Coronary artery (tissue), 2 donors: ENCODE data around the gene CCNA2.

Experiments
- DNase-seq: peaks from one replicate; pipeline ENCODE4 v3.0.0-alpha.2; 2017; ENCODE audit warnings: low spot score
- H3K27ac ChIP-seq, 2 donors: fragments of 200-600 bp; sonication (generic); one replicate each; pipeline ENCODE4 v1.5.1; 2016 to 2019
- H3K4me3 ChIP-seq: fragments of 200-600 bp; sonication (generic); 2 replicates; pipeline ENCODE4 v1.5.1; 2016; ENCODE audit warnings: mild to moderate bottlenecking, moderate library complexity
- CTCF ChIP-seq: fragments of 200-600 bp; sonication (generic); IDR thresholded peaks from one replicate; pipeline ENCODE4 v1.5.1; 2019; ENCODE audit warnings: antibody characterized with exemption

The CCNA2 gene

GRCh38 chr4:121811122-121811521 is 12.6 kb downstream of the CCNA2 start:
- no peak for TF ChIP-seq CTCF
- Histone ChIP-seq H3K4me3 (no peak overlapping the region), H3K27ac (no peak overlapping the region)
- no peak for DNase-seq

GRCh38 chr4:121806411-121806810 is 17.3 kb downstream of the CCNA2 start:
- no peak for TF ChIP-seq CTCF
- Histone ChIP-seq H3K4me3 (no peak overlapping the region), H3K27ac (no peak overlapping the region)
- no peak for DNase-seq

- Histone ChIP-seq H3K27ac (peak overlapping the region; percentile 77 to 94), H3K4me3 (peak overlapping the region; percentile 94)
- no peak for TF ChIP-seq CTCF
- DNase-seq, result no peak
Observed at GRCh38 chr4:121801715-121802075, 22.0 kb downstream of the CCNA2 start.

GRCh38 chr4:121800961-121801714 is 22.5 kb downstream of the CCNA2 start, which contains the start of gene EXOSC9:
Gene EXOSC9 (plus strand): TSS chr4:121801323. CDS start chr4:121801425, 102 bp downstream.
- Histone ChIP-seq H3K27ac (peak within 1 kb of the TSS; percentile 77 to 94), H3K4me3 (peak within 1 kb of the TSS; percentile 94)
- peak; percentile 91 for DNase-seq
- TF ChIP-seq CTCF, result no peak

GRCh38 chr4:121800638-121800960 is 23.1 kb downstream of the CCNA2 start:
- Histone ChIP-seq H3K4me3 (peak overlapping the region; percentile 94), H3K27ac (peak overlapping the region; percentile 77 to 94)
- no peak for TF ChIP-seq CTCF
- no peak for DNase-seq

- Histone ChIP-seq H3K27ac (peak overlapping the region; percentile 6 to 77), H3K4me3 (no peak overlapping the region)
- no peak for TF ChIP-seq CTCF
- DNase-seq, result no peak
Observed at GRCh38 chr4:121799867-121800501, 23.7 kb downstream of the CCNA2 start.
